T-helper 1 cell treated with Interleukin-12 subunit alpha and Interleukin-12 subunit beta and Interleukin-4 antibody, amounts not matched to agents 30 ng/mL and 1 ng/mL, for 36 hours (primary cell): ENCODE results near the gene LRIG2. TPM values are rescaled to one million over a fixed set of nuclear protein-coding genes. Genes with fewer than 3 reads are reported as not detected.
"Not testable (repeated sequence)": the region's sequence is repeated elsewhere in the genome, so short reads cannot be mapped to it uniquely, and the experiment has no call there.

ENCODE experiments used
- intact Hi-C: fragments of 100-400 bp; cut with micrococcal nuclease; formaldehyde crosslinking; loops from one replicate; pipeline ENCODE4 v1.15.1; 2024
- total RNA-seq: library from RNA; stranded (reverse); gene quantifications from 2 replicates; pipeline ENCODE4 v1.2.3, GENCODE V29; 2022

The LRIG2 gene
- total RNA-seq, 1 donor from 2014 or later = 15.1 TPM

- intact Hi-C loops = no loop called here
These were observed 17.4 kb upstream of the LRIG2 start for GRCh38 chr1:113055570-113055969.

GRCh38 chr1:113057006-113057405 lies 16.0 kb upstream of the LRIG2 start:
- intact Hi-C loops = no loop called here

GRCh38 chr1:113058941-113059706 lies 13.9 kb upstream of the LRIG2 start:
- intact Hi-C loops = no loop called here

- intact Hi-C loops = not testable (repeated sequence)
These were observed 9.5 kb upstream of the LRIG2 start for GRCh38 chr1:113063456-113063855.

- intact Hi-C loops = loop anchor here (2.0 to 10.0 kb wide), 18 partner anchors 25 to 1685 kb away; partner anchors contain the start of genes AP4B1, BCAS2, CAPZA1 and CSDE1
These were observed 749 bp upstream of the LRIG2 start for GRCh38 chr1:113072141-113072756.

GRCh38 chr1:113073479-113073950 lies 517 bp downstream of the LRIG2 start:
- intact Hi-C loops = loop anchor here (2.0 to 10.0 kb wide), 18 partner anchors 27 to 1683 kb away; partner anchors contain the start of genes AP4B1, BCAS2, CAPZA1 and CSDE1

- intact Hi-C loops = loop anchor here (5.0 to 10.0 kb wide), 2 partner anchors 831 to 858 kb away; partner anchors contain the start of genes AP4B1 and DCLRE1B
These were observed 1.2 kb downstream of the LRIG2 start for GRCh38 chr1:113074237-113074636.

GRCh38 chr1:113077978-113078377 lies 5.0 kb downstream of the LRIG2 start:
- intact Hi-C loops = loop anchor here (10.0 kb wide), 1 partner anchor 827 kb away; the partner anchor contains the start of genes AP4B1 and DCLRE1B

- intact Hi-C loops = no loop called here
These were observed 13.5 kb downstream of the LRIG2 start for GRCh38 chr1:113086541-113086940.

GRCh38 chr1:113088972-113089371 lies 16.0 kb downstream of the LRIG2 start:
- intact Hi-C loops = no loop called here

- intact Hi-C loops = no loop called here
These were observed 17.1 kb downstream of the LRIG2 start for GRCh38 chr1:113090051-113090450.

- intact Hi-C loops = no loop called here
These were observed 19.1 kb downstream of the LRIG2 start for GRCh38 chr1:113091988-113092594.

- intact Hi-C loops = no loop called here
These were observed 21.5 kb downstream of the LRIG2 start for GRCh38 chr1:113094506-113094905.

- intact Hi-C loops = no loop called here
These were observed 22.9 kb downstream of the LRIG2 start for GRCh38 chr1:113095790-113096455.

- intact Hi-C loops = no loop called here
These were observed 23.5 kb downstream of the LRIG2 start for GRCh38 chr1:113096493-113096892.

GRCh38 chr1:113101588-113101987 lies 28.6 kb downstream of the LRIG2 start:
- intact Hi-C loops = no loop called here

- intact Hi-C loops = no loop called here
These were observed 30.1 kb downstream of the LRIG2 start for GRCh38 chr1:113103048-113103447.

GRCh38 chr1:113103977-113104376 lies 31.0 kb downstream of the LRIG2 start:
- intact Hi-C loops = no loop called here

GRCh38 chr1:113106910-113107309 lies 33.9 kb downstream of the LRIG2 start:
- intact Hi-C loops = no loop called here

- intact Hi-C loops = no loop called here
These were observed 37.0 kb downstream of the LRIG2 start for GRCh38 chr1:113109908-113110554.

- intact Hi-C loops = no loop called here
These were observed 45.3 kb downstream of the LRIG2 start for GRCh38 chr1:113118266-113118665.
